DND-41 (cell line): ENCODE results near the gene ARL6IP4.

Experiments used
- ATAC-seq: fragments of 200-7000 bp; cut with Tn5 transposase; 3 replicates; pipeline ENCODE4 v1.9.1; 2021; ENCODE audit warnings: low read depth; ENCODE audit not compliant: insufficient read depth
- DNase-seq: peaks from one replicate; pipeline ENCODE4 v3.0.0-alpha.2; 2020
- H2AFZ ChIP-seq: 2 replicates; pipeline ENCODE4 v1.6.0; 2012; ENCODE audit warnings: low read depth, low read length
- H3K27ac ChIP-seq: 2 replicates; pipeline ENCODE4 v1.5.1; 2012; ENCODE audit warnings: low read length, inconsistent platforms
- H3K27me3 ChIP-seq: fragments of 200-600 bp; sonication (generic); 2 replicates; pipeline ENCODE4 v1.6.0; 2012; ENCODE audit warnings: low read length, mild to moderate bottlenecking, inconsistent platforms; ENCODE audit not compliant: insufficient read depth, poor library complexity
- H3K36me3 ChIP-seq: 2 replicates; pipeline ENCODE4 v1.5.1; 2012; ENCODE audit warnings: low read length, inconsistent platforms; ENCODE audit not compliant: insufficient read depth
- H3K4me1 ChIP-seq: 2 replicates; pipeline ENCODE4 v1.5.1; 2012; ENCODE audit warnings: mild to moderate bottlenecking, low read length; ENCODE audit not compliant: insufficient read depth
- H3K4me2 ChIP-seq: 2 replicates; pipeline ENCODE4 v1.6.0; 2012; ENCODE audit warnings: mild to moderate bottlenecking, moderate library complexity, low read length, inconsistent platforms; ENCODE audit not compliant: insufficient read depth
- H3K4me3 ChIP-seq, 2 experiments: fragments of 200-600 bp in 1 of 2; shearing (Covaris generic) in 1 of 2; 2 replicates each; pipeline ENCODE4 v1.5.1; 2012 to 2016; ENCODE audit warnings: inconsistent platforms in 2 of 2, low read length in 2 of 2, mild to moderate bottlenecking in 2 of 2, low read depth in 1 of 2, moderate library complexity in 1 of 2
- H3K79me2 ChIP-seq: 2 replicates; pipeline ENCODE4 v1.6.0; 2012; ENCODE audit warnings: low read length, inconsistent platforms; ENCODE audit not compliant: insufficient read depth
- H3K9ac ChIP-seq: 2 replicates; pipeline ENCODE4 v1.6.0; 2012; ENCODE audit warnings: low read depth, mild to moderate bottlenecking, inconsistent platforms, low read length, moderate library complexity
- H3K9me3 ChIP-seq: 2 replicates; pipeline ENCODE4 v1.5.1; 2012; ENCODE audit warnings: low read length, moderate library complexity, mild to moderate bottlenecking, inconsistent platforms; ENCODE audit not compliant: insufficient read depth, severe bottlenecking
- H4K20me1 ChIP-seq: 2 replicates; pipeline ENCODE4 v1.6.0; 2012; ENCODE audit warnings: low read length; ENCODE audit not compliant: insufficient read depth
- EZH2 ChIP-seq: IDR thresholded peaks from 3 replicates; pipeline ENCODE4 v1.6.1; 2012; ENCODE audit warnings: borderline replicate concordance, low read depth, mild to moderate bottlenecking, moderate library complexity, low read length, inconsistent platforms; ENCODE audit not compliant: severe bottlenecking
- TF ChIP-seq, protein P1 (sequence below): IDR thresholded peaks from 2 replicates; pipeline ENCODE4 v1.5.1; 2012; ENCODE audit warnings: borderline replicate concordance, low read length, moderate library complexity, mild to moderate bottlenecking; ENCODE audit not compliant: poor library complexity, severe bottlenecking; ENCODE audit errors: extremely low read depth

The ARL6IP4 gene

GRCh38 chr12:123005081-123005626 lies 24.7 kb downstream of the ARL6IP4 start:
- H3K9ac ChIP-seq = no peak overlapping the region
- no peaks in the 10 kb centered on the region for H3K79me2 ChIP-seq
- H4K20me1 ChIP-seq = no peaks in the 10 kb centered on the region; the same call in 1 of the 2 replicates
- no peak overlapping the region for H3K4me2 ChIP-seq
- no peak overlapping the region for H3K27ac ChIP-seq
- H3K4me3 ChIP-seq = no peak overlapping the region
- ATAC-seq (no peak), DNase-seq (no peak)
- no peaks in the 10 kb centered on the region for H3K4me1 ChIP-seq
- TF ChIP-seq EZH2 = no peak
- TF ChIP-seq, protein P1, sequence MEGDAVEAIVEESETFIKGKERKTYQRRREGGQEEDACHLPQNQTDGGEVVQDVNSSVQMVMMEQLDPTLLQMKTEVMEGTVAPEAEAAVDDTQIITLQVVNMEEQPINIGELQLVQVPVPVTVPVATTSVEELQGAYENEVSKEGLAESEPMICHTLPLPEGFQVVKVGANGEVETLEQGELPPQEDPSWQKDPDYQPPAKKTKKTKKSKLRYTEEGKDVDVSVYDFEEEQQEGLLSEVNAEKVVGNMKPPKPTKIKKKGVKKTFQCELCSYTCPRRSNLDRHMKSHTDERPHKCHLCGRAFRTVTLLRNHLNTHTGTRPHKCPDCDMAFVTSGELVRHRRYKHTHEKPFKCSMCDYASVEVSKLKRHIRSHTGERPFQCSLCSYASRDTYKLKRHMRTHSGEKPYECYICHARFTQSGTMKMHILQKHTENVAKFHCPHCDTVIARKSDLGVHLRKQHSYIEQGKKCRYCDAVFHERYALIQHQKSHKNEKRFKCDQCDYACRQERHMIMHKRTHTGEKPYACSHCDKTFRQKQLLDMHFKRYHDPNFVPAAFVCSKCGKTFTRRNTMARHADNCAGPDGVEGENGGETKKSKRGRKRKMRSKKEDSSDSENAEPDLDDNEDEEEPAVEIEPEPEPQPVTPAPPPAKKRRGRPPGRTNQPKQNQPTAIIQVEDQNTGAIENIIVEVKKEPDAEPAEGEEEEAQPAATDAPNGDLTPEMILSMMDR = no peak
- no peaks in the 10 kb centered on the region for H3K27me3 ChIP-seq
- no peaks in the 10 kb centered on the region for H3K36me3 ChIP-seq
- H2AFZ ChIP-seq = no peak overlapping the region
- no peaks in the 10 kb centered on the region for H3K9me3 ChIP-seq

DNA sequence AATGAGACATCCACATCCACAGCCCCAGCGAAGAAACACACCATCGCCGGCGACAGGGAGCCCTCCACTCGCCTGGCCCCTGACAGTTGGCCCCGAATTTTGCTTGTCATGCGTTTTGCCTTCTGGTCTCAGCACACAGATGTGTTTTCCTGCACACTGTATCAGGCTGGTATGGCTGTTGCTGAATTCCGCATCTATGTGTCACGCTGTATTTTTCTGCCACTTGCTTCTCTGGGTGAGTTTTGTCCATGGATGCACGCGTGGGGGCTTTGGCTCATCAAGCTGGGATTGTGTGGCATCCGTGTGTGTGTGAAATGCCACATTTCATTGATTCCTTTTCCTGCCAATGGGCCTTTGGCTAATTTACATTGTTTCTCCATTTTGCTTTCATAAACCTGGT lies 26.5 kb downstream of the ARL6IP4 start:
- Histone ChIP-seq H3K27ac (no peak overlapping the region), H3K4me2 (no peak overlapping the region), H3K4me3 (no peak overlapping the region), H3K27me3 (no peaks in the 10 kb centered on the region), H4K20me1 (no peaks in the 10 kb centered on the region), H3K4me1 (no peaks in the 10 kb centered on the region), H3K36me3 (no peaks in the 10 kb centered on the region), H3K9me3 (no peaks in the 10 kb centered on the region), H3K9ac (no peak overlapping the region), H2AFZ (no peak overlapping the region), H3K79me2 (no peaks in the 10 kb centered on the region)
- TF ChIP-seq, protein P1 = no peak
- no peak for TF ChIP-seq EZH2
- ATAC-seq (no peak), DNase-seq (no peak)

DNA sequence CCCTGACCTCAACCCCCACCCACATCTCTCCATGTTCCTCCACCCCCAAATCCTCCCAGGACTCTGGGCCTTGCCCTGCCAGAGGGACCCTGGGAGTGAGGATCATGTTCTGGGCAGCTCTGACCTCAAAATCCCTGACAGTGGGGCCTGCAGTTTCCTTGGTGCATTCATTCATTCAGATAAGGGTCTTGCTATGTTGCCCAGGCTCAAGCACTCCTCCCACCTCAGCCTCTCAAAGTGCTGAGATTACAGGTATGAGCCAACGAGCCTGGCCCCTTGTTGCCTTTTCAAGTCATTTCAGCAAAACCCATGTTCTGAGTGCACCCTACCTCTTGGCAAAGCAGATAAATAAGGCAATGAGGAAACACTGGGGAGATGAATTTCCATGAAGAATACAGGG lies 29.6 kb downstream of the ARL6IP4 start:
- TF ChIP-seq EZH2 = no peak
- TF ChIP-seq, protein P1 = no peak
- DNase-seq = no peak
- Histone ChIP-seq H3K9ac (no peak overlapping the region), H4K20me1 (no peaks in the 10 kb centered on the region), H3K27me3 (no peaks in the 10 kb centered on the region), H3K4me3 (no peak overlapping the region), H3K4me2 (no peak overlapping the region), H3K79me2 (no peaks in the 10 kb centered on the region), H2AFZ (no peak overlapping the region), H3K27ac (no peak overlapping the region), H3K9me3 (no peaks in the 10 kb centered on the region), H3K36me3 (no peaks in the 10 kb centered on the region), H3K4me1 (no peaks in the 10 kb centered on the region)
- ATAC-seq = no peak

GRCh38 chr12:123010681-123011080 lies 30.2 kb downstream of the ARL6IP4 start:
- no peaks in the 10 kb centered on the region for H3K27me3 ChIP-seq
- H3K79me2 ChIP-seq = no peaks in the 10 kb centered on the region
- no peak for TF ChIP-seq EZH2
- TF ChIP-seq, protein P1 = no peak
- no peaks in the 10 kb centered on the region for H3K4me1 ChIP-seq
- DNase-seq (no peak), ATAC-seq (no peak)
- H4K20me1 ChIP-seq = no peaks in the 10 kb centered on the region
- H3K4me3 ChIP-seq = no peak overlapping the region
- no peak overlapping the region for H3K9ac ChIP-seq
- H3K27ac ChIP-seq = no peak overlapping the region
- no peaks in the 10 kb centered on the region for H3K36me3 ChIP-seq
- H3K4me2 ChIP-seq = no peak overlapping the region
- no peak overlapping the region for H2AFZ ChIP-seq
- H3K9me3 ChIP-seq = no peaks in the 10 kb centered on the region
